Esophagus squamous epithelium (tissue), 4 donors: ENCODE data around the gene HAUS1.

Source experiments
- POLR2A ChIP-seq, 4 donors: fragments of 450-650 bp; IDR thresholded peaks; one replicate each; pipeline ENCODE4 v1.6.1; 2017; ENCODE audit warnings: antibody characterized with exemption in 4 of 4, mild to moderate bottlenecking in 4 of 4, moderate library complexity in 3 of 4
- TF ChIP-seq, protein P1 (sequence below), 6 experiments: fragments of 450-650 bp in 4 of 6; fragments of 200-600 bp in 2 of 6; sonication (generic) in 2 of 6; IDR thresholded peaks; one replicate each; pipeline ENCODE4 v1.5.1; 2016 to 2019; ENCODE audit warnings: antibody characterized with exemption in 6 of 6, mild to moderate bottlenecking in 4 of 6, moderate library complexity in 4 of 6

- TF ChIP-seq, protein P1, sequence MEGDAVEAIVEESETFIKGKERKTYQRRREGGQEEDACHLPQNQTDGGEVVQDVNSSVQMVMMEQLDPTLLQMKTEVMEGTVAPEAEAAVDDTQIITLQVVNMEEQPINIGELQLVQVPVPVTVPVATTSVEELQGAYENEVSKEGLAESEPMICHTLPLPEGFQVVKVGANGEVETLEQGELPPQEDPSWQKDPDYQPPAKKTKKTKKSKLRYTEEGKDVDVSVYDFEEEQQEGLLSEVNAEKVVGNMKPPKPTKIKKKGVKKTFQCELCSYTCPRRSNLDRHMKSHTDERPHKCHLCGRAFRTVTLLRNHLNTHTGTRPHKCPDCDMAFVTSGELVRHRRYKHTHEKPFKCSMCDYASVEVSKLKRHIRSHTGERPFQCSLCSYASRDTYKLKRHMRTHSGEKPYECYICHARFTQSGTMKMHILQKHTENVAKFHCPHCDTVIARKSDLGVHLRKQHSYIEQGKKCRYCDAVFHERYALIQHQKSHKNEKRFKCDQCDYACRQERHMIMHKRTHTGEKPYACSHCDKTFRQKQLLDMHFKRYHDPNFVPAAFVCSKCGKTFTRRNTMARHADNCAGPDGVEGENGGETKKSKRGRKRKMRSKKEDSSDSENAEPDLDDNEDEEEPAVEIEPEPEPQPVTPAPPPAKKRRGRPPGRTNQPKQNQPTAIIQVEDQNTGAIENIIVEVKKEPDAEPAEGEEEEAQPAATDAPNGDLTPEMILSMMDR (IDR thresholded peaks at IDR 0.05): no peak
- TF ChIP-seq POLR2A (IDR thresholded peaks at IDR 0.05): no peak
These were observed 24.8 kb upstream of the HAUS1 start for GRCh38 chr18:46079336-46079735.
